HUES48 (cell line): ENCODE data around the gene TNFRSF17.

Experiments
- H3K27ac ChIP-seq: one replicate; pipeline ENCODE4 v1.7.0; 2013; ENCODE audit warnings: low read depth, low read length, inconsistent platforms
- H3K27me3 ChIP-seq: 2 replicates; pipeline ENCODE4 v1.6.1; 2013; ENCODE audit warnings: mild to moderate bottlenecking, low read length; ENCODE audit not compliant: control insufficient read depth, insufficient read depth
- H3K36me3 ChIP-seq: 2 replicates; pipeline ENCODE4 v1.6.1; 2013; ENCODE audit warnings: low read length; ENCODE audit not compliant: control insufficient read depth, insufficient read depth
- H3K4me1 ChIP-seq: 2 replicates; pipeline ENCODE4 v1.6.1; 2013; ENCODE audit warnings: mild to moderate bottlenecking, low read length; ENCODE audit not compliant: control insufficient read depth, insufficient read depth
- H3K4me3 ChIP-seq: 2 replicates; pipeline ENCODE4 v1.5.1; 2013; ENCODE audit warnings: mild to moderate bottlenecking, low read depth, low read length
- H3K9ac ChIP-seq: 2 replicates; pipeline ENCODE4 v1.6.1; 2013; ENCODE audit warnings: mild to moderate bottlenecking, low read depth, low read length, moderate library complexity
- H3K9me3 ChIP-seq: 2 replicates; pipeline ENCODE4 v1.6.1; 2013; ENCODE audit warnings: low read length; ENCODE audit not compliant: control insufficient read depth, insufficient read depth

TNFRSF17 gene

DNA sequence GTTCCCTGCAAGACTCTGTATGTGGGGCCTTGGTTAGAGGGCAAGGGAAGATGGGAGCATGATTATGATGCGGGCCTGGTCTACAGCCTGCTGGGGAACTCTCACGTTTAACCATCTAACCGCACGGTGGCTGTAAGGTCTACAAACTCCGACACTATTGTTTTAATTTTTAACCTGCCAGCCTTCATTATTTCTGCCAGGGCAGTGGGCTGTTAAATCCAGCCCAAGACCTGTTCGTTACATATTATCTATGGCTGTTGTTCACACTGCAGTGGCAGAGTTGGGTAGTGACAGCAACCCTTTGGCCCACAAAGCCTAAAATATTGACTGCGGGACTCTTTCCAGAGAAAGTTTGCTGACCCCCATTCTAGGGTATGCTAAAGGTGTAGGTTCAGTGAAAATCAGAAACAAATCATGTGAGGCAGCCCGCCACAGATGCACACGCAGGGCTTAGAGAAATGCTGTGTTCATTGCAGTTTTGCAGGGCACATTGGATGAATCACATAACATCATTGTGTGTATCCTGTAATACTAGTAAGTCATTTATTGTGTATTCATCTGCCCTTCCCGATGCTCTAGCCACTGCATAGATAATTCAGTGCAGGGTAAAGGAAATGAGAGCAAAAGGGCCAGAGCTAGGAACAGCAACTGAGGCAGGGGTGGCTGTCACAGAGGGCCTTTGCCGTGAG, 25.8 kb downstream of the TNFRSF17 start:
- H3K9me3 ChIP-seq, result no peaks in the 10 kb centered on the region
- H3K9ac ChIP-seq, result no peak overlapping the region
- no peak overlapping the region for H3K27ac ChIP-seq
- no peak overlapping the region for H3K4me3 ChIP-seq
- no peaks in the 10 kb centered on the region for H3K36me3 ChIP-seq
- H3K27me3 ChIP-seq, result no peaks in the 10 kb centered on the region
- H3K4me1 ChIP-seq, result no peaks in the 10 kb centered on the region

GRCh38 chr16:11992008-11992584, 27.1 kb downstream of the TNFRSF17 start:
- H3K4me3 ChIP-seq, result no peak overlapping the region
- H3K4me1 ChIP-seq, result no peaks in the 10 kb centered on the region
- no peak overlapping the region for H3K27ac ChIP-seq
- H3K36me3 ChIP-seq, result no peaks in the 10 kb centered on the region
- H3K27me3 ChIP-seq, result no peaks in the 10 kb centered on the region
- no peak overlapping the region for H3K9ac ChIP-seq
- H3K9me3 ChIP-seq, result no peaks in the 10 kb centered on the region

DNA sequence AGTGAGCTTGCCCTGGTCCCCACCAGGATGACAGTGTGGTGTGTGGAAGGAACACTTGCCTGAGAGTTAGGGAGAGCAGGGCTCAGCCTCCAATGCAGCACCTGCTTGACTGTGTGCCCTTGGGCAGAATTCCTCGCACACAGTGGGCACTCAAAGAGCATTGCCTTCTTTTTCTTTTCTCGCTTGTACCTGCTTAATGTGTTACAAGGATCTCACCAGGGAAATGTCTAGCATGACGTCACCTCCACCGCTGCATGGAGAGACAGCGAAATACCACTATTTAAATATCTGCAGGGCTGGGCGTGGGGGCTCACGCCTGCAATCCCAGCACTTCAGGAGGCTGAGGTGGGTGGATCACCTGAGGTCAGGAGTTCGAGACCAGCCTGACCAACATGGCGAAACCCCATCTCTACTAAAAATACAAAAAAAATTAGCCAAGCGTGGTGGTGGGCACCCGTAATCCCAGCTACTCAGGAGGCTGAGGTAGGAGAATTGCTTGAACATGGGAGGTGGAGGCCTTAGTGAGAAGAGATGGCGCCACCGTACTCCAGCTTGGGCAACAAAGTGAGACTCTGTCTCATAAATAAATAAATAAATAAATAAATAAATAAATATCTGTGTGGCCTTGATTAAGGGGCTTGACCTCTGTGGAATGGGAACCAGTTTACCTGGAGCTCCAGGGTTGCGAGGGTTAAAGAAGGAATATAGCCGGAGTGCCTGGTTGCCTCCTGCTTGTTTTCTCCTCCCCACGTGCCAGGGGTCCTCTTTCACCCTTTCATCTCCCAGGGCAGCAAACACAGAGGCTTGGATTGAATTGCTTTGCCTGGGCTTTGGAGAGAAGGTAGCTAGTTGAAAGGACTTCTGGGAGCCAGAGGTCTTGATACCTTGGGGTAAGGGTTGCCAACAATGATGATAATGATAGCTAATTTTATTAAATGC, 27.8 kb downstream of the TNFRSF17 start:
- no peak overlapping the region for H3K4me3 ChIP-seq
- H3K9ac ChIP-seq, result no peak overlapping the region
- H3K27me3 ChIP-seq, result no peaks in the 10 kb centered on the region
- no peaks in the 10 kb centered on the region for H3K36me3 ChIP-seq
- no peaks in the 10 kb centered on the region for H3K9me3 ChIP-seq
- H3K4me1 ChIP-seq, result no peaks in the 10 kb centered on the region
- no peak overlapping the region for H3K27ac ChIP-seq

DNA sequence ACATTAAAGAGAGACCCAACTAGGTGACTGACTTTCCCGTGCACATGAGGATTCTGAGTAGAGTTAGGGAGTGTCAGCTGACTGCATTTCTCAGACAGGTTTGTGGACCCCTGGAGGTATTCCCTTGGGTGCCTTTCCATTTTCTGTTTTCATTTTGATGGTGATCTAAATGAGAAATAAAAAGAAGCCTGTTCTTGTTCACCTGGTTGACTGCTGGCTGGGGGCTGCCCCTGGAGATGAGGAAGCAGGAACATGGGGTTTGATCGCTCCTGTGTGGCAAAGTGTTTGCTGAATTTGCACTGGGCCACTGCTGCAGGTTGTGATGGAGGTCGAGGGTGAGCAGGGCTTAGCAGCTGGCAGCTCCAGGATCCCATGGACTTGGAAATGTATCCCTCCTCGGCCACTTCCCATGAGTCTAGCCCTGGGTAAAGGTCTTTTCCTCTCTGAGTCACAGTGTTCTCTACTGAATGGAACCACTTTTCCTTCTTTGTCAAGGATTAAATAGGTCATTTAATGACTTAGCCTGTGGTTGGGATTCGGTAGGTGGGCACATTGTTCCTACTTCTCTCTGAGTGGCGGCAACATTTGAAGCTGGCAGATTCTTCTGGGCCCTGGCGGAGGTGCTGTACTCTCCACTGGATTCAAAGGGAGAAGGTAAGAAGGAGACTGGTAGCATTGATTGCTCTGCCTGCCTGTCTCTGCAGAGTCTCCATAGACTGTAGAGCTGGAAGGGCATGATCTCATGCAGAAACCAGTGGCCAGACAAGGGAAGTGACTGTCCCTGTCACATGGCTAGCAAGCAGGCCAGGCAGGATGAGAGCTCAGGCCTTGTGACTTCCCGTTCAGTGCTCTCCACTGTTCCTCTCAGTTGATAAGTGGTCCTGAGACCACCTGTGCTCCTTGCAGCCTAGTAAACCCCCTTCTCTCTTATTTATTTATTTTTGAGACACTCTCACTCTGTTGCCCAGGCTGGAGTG, 29.4 kb downstream of the TNFRSF17 start:
- no peak overlapping the region for H3K9ac ChIP-seq

DNA sequence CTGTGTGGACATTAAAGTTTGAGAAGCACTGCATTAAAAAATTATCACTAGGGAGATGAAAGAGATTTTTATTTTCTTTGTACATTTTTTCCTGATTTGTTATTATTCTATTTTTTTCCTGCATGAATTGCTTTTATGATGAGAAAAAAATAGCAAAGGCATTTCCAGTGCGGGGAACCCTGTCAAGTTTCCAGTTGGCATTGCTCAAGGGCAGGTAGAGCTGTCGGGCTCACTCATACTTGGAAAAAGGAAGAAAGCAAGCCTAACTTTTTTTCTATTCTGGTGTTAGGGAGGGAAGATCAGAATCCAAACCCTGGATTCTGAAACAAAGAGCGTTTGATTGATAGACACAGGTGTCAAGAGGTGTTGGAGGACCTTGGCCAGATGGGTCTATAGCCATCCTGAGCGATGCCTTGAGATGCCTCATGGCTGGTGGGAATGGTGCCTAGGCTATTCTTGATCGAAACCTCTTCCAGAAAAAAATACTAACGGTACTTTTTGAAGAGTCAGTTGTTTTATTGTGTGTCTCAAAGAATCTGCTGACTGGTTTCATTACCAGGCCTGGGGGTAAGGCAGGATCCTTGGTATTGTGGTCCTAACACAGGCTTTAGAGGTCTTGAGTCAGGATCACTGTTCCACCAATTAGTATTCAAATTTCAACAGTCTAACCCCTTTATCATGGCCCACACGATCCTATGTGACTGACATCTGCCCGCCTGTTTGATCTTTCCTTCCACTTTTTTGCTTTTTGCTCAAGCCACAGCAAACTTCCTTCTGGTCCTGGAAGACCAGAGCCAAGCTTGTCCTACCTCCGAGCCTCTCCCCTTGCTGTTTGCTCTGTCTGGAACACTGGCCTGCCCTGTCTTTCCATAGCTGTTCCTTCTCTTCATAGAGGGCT, 31.7 kb downstream of the TNFRSF17 start:
- Histone ChIP-seq H3K27me3 (no peaks in the 10 kb centered on the region), H3K9me3 (no peaks in the 10 kb centered on the region), H3K4me3 (no peak overlapping the region), H3K4me1 (no peaks in the 10 kb centered on the region), H3K9ac (no peak overlapping the region), H3K27ac (no peak overlapping the region), H3K36me3 (no peaks in the 10 kb centered on the region)

More for the DNA sequence above, 29.4 kb downstream of the TNFRSF17 start:
- Histone ChIP-seq H3K4me3 (no peak overlapping the region), H3K36me3 (no peaks in the 10 kb centered on the region), H3K27ac (no peak overlapping the region), H3K27me3 (no peaks in the 10 kb centered on the region), H3K9me3 (no peaks in the 10 kb centered on the region), H3K4me1 (no peaks in the 10 kb centered on the region)

DNA sequence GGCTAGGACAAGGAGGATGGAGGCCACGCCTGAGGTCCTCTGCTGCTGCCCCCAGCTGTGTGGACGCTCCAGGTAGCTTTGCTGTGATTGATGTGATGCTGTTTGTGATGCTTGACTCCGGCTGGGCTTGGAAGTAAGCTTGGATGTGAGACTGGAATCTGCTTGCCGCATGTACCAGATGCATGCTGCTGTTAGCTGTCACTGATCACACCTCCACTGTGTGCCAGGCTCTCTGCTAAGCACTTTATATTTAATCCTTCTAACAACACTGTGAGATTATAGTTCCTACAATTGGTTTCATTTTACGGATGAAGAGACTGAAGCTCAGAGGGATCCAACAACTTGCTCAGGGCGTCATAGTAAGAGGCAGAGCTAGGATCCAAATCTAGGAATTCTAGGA, 35.0 kb downstream of the TNFRSF17 start:
- Histone ChIP-seq H3K27me3 (no peaks in the 10 kb centered on the region), H3K36me3 (no peaks in the 10 kb centered on the region), H3K9me3 (no peaks in the 10 kb centered on the region), H3K4me3 (no peak overlapping the region), H3K9ac (no peak overlapping the region), H3K27ac (no peak overlapping the region), H3K4me1 (no peaks in the 10 kb centered on the region)

DNA sequence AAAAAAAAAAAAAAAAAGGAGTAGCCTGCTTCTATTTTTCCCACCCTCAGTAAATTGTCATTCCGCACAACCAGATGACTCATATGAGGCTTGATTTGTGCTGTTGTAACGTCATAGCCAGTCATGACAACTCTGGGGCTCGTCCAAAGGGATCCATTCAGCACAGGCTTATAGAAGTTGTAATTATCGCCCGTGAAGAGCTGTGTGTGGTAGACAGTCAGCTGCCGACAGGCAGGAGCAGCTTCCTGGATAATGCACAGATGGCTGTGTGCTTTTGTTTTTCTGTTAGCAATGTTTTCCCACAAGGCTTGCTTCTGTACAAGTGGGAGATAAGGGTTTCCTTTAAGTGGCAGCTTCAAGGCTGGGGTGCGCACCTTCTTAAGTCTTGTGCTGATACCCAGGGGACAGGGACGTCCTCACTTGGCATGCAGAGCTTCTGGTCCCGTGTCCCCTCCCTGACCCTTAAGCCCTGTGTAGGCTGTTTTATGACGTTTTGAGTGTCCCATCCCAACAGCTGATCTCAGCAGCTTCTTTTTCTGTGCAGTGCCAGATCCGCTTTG, 37.5 kb downstream of the TNFRSF17 start:
- no peaks in the 10 kb centered on the region for H3K27me3 ChIP-seq
- no peaks in the 10 kb centered on the region for H3K36me3 ChIP-seq
- no peaks in the 10 kb centered on the region for H3K4me1 ChIP-seq
- no peak overlapping the region for H3K27ac ChIP-seq
- H3K9me3 ChIP-seq, result no peaks in the 10 kb centered on the region
- H3K9ac ChIP-seq, result no peak overlapping the region
- no peak overlapping the region for H3K4me3 ChIP-seq

- Histone ChIP-seq H3K9me3 (no peaks in the 10 kb centered on the region), H3K36me3 (no peaks in the 10 kb centered on the region), H3K9ac (no peak overlapping the region), H3K4me3 (no peak overlapping the region), H3K27ac (no peak overlapping the region), H3K4me1 (no peaks in the 10 kb centered on the region), H3K27me3 (no peaks in the 10 kb centered on the region)
Measured at GRCh38 chr16:12006637-12007036, 41.6 kb downstream of the TNFRSF17 start.

DNA sequence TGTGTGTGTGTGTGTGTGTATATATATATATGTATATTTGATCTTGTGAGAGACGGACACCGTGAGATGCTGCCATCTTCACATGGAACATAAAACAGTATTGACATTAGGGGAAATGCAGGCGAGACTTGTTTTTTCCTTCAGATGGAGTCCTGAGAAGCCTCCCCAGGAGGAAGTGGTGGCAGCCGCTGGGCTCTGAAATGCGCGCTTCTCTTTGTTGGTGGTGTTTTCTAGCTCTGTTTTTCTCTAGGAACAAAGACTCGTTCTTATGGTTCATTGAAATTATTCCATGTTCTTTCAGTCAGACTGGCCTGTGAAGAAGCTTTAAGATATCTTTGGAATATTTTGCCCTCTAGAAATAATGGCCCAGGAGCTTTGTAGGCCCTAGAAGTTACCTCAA, 44.5 kb downstream of the TNFRSF17 start:
- no peaks in the 10 kb centered on the region for H3K27me3 ChIP-seq
- no peaks in the 10 kb centered on the region for H3K4me1 ChIP-seq
- H3K4me3 ChIP-seq, result no peak overlapping the region
- H3K27ac ChIP-seq, result no peak overlapping the region
- H3K9me3 ChIP-seq, result no peaks in the 10 kb centered on the region
- no peak overlapping the region for H3K9ac ChIP-seq
- no peaks in the 10 kb centered on the region for H3K36me3 ChIP-seq
